GM08714 (cell line): ENCODE data around the gene CFAP68.

Experiments
- H3K4me3 ChIP-seq: fragments of 200-500 bp; sonication (Bioruptor generic); 2 replicates; pipeline ENCODE4 v1.5.1; 2014; ENCODE audit warnings: mild to moderate bottlenecking, low read length, inconsistent platforms
- ZNF274 ChIP-seq: IDR thresholded peaks from 2 replicates; pipeline ENCODE4 v1.6.1; 2012; ENCODE audit warnings: mild to moderate bottlenecking, low read depth, low read length

The CFAP68 gene, protein sequence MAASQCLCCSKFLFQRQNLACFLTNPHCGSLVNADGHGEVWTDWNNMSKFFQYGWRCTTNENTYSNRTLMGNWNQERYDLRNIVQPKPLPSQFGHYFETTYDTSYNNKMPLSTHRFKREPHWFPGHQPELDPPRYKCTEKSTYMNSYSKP

DNA sequence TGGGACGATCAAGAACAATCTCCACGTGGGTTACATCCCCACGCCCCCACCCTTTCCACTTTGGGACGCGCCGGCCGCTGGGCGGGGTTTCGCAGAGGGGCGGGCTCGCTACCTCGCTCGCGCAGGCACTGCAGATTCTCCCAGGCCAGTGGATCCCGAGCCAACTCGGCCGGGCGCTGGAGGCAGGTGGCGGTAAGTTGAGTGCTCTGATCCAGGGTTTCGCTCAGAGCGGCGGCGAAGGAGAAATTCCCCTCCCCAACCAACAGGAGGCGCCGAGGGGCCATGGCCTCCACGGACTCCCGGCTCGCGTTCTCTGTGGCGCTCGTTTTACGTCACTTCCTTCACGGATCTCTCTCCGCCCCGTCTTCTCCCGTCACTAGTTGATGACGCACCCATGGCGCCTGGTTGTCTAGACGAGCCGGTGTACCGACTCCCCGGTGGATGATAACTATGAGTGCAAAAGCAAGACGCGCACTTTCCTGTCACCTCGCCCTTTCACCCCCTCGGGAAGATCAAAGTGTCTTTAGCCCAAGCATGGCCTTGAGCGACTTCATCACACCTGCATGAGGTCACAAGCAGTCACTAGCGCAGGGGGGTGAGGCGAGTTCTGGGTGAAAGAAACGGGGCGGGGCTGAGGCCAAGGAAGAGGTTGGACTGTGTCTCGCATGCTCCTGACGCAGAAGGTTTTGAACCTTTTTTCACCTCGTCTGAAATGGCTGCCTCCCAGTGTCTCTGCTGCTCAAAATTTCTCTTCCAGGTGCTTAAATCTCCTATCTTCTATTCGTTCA is at the start of gene CFAP68, which contains the start of gene FDXACB1:
CFAP68 (plus strand) TSS at position 693 of the 788 bp plus-strand sequence; CDS start at position 713, 20 bp downstream.
FDXACB1 (minus strand) TSS at position 317 of the 788 bp plus-strand sequence; CDS start at position 284, 33 bp downstream.
- no peak for TF ChIP-seq ZNF274

DNA sequence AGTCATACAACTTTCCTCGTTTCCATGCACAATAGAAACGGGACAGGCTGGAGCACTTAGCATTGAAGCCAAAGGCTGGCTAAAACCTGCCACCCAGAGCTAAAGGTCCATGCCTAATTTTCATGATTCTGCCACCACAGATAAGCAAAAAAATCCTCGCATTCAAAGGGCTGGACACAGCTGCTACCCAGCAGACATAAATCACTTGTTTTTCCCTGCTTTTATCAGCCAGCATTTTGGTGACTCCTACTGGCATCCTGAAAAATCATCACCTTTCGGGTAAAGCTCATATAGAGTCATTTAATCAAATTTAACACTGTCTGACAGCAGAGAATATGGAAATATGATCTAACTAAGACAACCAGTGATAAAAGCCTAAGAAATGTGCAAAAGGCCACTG is 45.8 kb upstream of the CFAP68 start:
- H3K4me3 ChIP-seq, result no peak overlapping the region
- no peak for TF ChIP-seq ZNF274

More for the DNA sequence above, at the start of gene CFAP68, which contains the start of gene FDXACB1:
- peak within 1 kb of the TSS; percentile 66 for H3K4me3 ChIP-seq

DNA sequence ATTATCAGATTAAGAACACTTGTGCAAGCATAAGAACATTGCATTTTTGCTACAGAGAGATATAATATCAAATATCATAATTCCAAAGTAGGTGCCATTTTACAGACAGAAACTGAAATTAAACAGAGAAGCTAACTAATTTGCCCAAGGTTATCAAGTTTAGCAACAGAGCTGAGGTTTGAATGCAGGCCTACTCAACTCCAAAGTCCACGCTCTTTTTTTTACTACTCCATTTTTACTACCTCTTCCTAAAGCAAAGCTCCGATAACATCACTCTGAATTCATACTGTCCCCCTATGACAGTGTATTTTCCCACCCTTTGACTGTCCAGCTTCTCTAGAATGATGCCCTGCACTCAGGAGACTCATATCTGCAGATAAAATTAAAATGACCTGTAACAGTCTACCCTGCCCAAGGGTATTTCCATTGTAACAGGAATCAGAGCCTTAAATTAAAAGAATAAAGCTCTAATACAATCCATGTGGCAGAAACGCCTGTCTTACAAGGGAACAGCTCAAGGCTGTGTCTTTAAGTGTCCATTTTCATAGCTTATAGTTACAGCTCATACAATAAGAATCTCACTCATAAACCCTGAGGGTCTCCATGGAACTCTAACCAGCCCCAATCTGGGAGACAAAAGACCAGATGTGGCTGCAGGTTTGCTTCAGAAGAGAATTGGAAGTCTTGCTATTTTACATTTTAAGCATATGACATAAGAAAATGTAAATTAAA is 44.7 kb upstream of the CFAP68 start:
- H3K4me3 ChIP-seq, result no peak overlapping the region

DNA sequence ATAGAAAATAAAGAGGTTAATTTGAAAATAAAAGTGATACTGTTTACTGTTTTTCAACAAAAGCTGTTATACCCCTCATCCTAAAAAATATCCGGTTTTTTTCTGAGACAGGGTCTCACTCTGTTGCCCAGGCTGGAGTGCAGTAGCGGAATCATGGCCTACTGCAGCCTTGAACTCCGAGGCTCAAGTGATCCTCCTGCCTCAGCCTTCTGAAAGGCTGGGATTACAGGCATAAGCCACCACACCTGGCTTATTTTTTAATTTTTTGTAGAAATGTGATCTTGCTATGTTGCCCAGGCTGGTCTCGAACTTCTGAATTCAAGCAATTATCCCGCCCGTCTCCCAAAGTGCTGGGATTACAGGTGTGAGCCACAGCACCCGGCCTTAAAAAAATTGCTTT is 43.7 kb upstream of the CFAP68 start:
- TF ChIP-seq ZNF274, result no peak
- H3K4me3 ChIP-seq, result no peak overlapping the region

More for the DNA sequence above, 44.7 kb upstream of the CFAP68 start:
- TF ChIP-seq ZNF274, result no peak

DNA sequence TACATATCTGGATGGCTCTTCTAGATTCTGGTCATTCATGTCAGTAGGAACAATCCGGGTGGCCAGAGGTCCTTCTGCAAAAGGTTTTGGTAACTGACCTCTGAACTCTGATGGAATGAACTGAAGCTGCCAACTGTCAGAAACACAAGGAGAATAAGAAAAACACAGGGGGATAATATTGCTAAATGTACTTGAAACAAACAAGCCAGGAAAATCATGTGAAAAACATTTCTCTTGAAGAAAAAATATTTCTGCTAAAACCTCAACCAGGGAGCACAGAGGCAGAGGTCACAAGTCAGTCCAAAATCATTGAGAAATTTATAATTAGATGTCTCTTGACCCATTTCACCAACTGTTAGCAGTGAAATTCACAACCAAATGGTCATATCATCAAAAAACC is 43.2 kb upstream of the CFAP68 start:
- TF ChIP-seq ZNF274, result no peak
- no peak overlapping the region for H3K4me3 ChIP-seq

DNA sequence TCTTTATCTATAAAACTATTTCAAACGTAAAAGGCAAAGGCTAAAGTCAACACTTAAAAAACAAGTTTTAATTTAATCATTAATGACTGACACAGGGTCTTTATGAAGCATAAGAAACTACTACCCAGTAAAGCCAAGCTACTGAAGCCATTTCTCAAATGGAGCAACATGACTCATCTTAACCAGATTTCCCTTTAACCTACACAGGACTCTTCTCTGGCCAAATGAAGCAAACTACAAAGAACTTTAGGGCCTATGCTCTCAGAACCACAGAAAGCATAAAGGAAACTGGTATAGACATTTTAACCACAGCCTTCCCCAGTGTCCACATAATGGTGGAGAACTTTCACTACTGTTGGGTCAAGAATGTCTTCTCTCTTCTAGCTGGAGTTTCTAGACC is 42.6 kb upstream of the CFAP68 start:
- no peak overlapping the region for H3K4me3 ChIP-seq
- TF ChIP-seq ZNF274, result no peak

DNA sequence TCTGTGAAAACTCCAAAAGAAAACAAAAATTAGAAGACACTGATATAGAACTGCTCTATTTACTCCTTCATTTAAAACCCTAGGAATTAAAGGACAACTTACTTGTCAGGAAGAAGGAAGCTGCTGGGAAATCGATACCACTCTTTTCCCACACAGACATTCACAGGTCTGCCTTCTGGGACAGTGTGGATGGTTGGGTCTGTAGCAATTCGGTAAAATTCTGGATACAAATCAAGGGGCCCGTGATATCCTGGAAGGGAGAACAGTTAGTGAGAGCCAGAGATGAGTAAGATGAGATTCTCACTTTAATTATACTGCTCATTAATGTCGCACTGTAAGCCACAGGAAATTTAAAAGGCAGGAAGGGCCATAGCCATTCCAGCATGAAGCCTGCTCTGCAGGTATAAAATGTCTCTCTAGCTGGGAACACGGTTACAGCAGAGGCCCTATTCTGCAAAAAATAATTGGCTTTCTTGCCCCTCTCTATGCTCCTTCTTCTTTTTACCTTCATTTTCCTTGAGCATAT is 41.9 kb upstream of the CFAP68 start:
- TF ChIP-seq ZNF274, result no peak
- H3K4me3 ChIP-seq, result peak overlapping the region; percentile 36; the same call in 1 of the 2 replicates

DNA sequence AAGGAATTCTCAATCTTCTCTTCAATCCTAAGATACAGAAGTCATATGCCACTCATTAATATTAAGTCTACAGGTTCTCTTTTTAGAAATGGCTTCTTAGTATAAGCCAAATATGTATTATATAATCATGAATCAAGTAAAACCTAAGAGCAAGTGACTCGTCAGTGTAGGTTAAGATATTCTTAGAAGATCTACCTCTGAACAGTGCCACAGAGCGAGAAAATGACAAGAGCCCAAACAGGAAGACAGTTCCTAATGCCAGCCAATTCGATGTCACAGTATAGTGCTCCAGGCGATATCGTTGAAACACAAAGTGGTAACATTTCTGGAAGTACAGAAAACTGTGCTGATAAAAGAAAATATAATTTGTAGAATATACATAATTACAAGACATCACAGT is 41.3 kb upstream of the CFAP68 start:
- no peak overlapping the region for H3K4me3 ChIP-seq
- no peak for TF ChIP-seq ZNF274

DNA sequence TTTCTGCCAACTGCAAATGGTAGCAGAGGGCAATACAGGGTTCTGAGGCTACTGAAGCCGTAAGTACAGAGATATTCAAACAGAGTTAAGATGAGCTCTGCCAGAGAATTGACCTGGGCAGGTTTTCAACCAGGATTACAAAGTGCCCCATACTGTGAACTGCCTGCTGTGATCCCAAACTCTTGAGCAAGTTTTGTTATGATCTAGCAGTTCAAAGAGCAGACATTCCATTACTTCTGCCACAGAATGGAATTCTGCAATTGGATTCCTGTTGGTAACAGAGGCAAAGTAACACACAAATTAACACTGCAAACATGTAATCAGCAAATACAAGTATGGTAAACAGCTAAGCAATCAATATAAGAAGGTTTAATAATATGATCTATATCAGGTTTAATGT is 39.2 kb upstream of the CFAP68 start:
- TF ChIP-seq ZNF274, result no peak
- H3K4me3 ChIP-seq, result no peak overlapping the region

DNA sequence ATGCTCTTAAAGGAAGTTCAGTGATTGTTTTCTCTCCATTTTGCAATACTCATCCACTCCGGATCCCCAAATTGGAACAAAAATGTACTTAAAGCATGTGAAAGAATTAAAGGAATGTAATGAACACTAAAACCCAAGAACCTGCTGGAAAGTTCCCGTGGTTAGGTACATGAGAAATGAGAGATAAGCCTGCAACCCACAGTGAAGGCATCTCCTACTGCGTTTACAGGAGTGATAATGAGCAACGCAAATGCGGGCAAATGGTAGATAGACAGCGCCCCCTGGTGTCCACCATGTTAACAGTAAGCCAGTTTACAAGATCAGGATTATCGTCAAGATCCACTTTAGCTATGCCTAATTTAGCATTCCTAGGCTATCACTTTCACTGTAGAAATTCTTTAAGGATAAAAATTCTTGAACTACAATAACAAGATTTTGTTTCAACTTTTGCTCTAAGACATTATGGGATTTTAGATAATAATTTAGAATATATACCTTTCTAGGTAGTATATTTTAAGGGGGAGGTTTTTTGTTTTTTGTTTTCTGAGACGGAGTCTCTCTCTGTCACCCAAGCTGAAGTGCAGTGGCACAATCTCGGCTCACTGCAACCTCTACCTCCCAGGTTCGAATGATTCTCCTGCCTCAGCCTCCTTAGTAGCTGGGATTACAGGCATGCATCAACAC is 37.8 kb upstream of the CFAP68 start:
- no peak for TF ChIP-seq ZNF274

DNA sequence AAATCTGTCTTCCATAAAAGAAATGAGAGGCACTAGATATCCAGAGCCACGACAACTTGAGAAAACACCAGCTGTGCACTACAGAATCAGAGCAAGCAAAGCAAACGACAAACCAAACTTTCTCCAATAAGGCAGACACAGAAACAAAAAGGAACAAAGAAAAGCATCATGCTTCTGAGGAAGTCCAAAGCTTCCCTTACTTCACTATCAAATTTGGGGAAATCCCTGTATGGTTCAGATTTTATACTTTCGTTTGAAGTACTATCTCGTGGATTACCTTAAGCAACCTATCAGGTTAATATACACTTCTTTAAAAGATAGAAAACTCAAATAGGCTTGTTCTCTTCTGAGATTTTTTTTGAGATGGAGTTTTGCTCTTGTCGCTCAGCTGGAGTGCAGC is 35.7 kb upstream of the CFAP68 start:
- no peak for TF ChIP-seq ZNF274

More for the DNA sequence above, 37.8 kb upstream of the CFAP68 start:
- H3K4me3 ChIP-seq, result no peak overlapping the region

DNA sequence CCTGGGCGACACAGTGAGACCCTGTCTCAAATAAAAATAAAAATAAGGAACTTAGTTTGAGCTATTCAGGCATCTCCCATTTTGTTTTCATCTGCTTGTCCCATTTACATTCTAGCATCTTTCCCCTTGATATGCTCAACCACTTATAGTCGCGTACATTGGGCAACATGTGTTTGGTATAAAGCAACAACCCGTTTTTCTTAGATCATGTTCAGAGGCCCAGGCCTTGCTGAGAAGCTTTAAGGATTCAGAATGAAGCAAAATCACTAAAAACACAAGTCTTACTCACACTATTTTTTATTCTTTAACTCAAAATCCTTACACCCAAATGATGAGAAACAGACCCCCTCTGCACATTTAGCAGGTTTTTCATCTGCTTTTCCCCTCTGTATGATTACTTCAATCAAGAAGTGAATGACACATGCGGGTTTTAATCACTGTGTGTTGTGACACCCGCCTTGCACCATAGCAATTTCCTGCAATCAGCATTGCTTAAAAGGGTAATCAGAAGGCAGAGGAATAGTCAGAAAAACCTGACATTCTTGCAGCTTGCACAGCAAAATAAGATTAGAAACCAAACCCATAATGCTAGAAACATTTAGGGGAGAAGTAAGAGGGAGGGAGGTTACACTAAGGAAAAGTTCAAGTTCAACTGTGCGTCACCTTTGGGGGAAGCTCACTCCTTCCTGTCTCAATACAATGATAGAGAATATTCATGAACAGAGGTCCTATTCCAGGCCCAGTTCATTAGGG is 33.9 kb upstream of the CFAP68 start:
- no peak for TF ChIP-seq ZNF274
- H3K4me3 ChIP-seq, result no peak overlapping the region

More for the DNA sequence above, 35.7 kb upstream of the CFAP68 start:
- no peak overlapping the region for H3K4me3 ChIP-seq

DNA sequence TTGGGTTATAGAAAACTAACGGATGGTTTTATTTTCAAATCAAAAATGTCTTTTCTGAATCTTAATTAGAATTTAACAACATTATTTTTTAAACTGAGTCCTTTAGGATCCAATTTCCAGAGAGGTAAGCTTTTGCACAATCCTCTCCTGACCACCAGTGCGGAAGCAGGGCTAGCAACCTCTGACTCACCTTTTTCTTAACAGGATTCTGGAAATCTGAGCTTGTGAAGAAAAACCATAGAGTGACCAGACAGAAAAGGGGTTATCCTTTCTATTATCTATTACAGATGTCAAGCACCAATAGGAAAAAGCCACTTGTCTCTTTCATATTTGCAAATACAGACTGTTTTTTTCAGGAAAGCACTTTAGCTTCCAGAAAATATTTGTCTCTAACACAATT is 33.3 kb upstream of the CFAP68 start:
- no peak overlapping the region for H3K4me3 ChIP-seq
- no peak for TF ChIP-seq ZNF274

DNA sequence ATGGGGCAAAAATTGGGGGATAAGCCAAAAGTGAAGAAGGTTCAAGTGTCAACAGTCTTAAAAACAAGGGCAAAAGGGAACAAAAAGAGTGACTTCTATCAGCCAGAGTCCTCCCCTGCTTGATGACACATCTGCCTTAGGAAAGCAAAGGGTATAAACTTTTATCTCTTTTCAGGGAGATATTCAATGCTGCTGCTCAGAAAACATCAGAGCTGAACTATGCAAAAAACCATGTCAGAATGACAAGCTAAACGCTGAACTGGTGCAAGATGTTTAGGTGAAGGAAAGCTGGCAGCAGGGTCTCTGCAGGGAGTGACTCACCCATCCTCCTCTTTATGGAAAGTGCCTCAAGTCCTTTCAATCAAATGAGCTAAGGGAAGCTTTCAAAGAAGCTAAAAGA is 32.7 kb upstream of the CFAP68 start:
- TF ChIP-seq ZNF274, result no peak
- no peak overlapping the region for H3K4me3 ChIP-seq
